VCaP (cell line): ENCODE results near the gene ARHGEF10L.
A peak's percentile ranks its signal among the peaks of the same experiment; 100 is the strongest.
"Not testable (repeated sequence)": the region's sequence is repeated elsewhere in the genome, so short reads cannot be mapped to it uniquely, and the experiment has no call there.

Experiments used
- H3K27ac ChIP-seq: fragments of 450-650 bp; 2 replicates; pipeline ENCODE4 v1.5.1; 2017
- CTCF ChIP-seq: fragments of 450-650 bp; conservative IDR thresholded peaks from 2 replicates; pipeline ENCODE4 v1.5.1; 2017; ENCODE audit warnings: mild to moderate bottlenecking, moderate library complexity

Gene ARHGEF10L

DNA sequence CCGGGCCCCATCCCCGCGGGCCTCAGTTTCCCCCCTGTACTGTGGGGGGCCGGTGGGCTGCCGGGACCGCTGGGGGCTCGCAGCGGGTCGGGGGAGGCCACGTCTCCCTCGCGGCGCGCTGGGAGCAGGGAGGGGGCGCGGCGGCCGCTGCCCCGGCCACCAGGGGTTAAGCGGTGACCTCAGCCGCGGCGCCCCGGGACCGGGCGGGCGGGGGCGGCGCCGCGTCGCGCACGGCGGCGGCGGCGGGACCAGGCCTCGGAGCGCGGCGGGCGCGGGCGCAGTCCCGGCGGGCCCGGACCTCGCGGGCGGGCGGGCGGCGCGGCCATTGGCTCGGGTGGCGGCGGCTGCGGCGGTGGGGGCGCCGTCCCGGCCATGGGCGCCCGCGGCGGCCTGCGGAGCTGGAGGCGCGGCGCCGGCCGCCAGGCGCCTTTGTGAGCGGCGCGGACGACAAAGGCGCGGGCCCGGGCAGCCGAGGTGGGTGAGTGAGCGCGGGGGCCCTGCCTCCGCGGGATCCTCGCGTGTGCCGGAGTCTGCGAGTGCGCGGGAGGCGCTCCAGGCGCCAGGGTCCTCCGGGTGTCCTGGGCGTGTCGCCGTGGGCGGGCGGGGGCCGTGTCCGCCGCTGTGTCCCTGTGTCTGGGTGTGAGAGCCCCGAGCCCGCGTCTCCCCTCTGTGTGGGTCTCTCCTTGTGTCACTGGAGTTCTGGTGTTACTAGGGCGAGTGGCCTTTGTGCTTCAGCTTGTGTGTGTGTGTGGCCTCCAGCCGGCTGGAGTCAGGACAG lies at the start of gene ARHGEF10L:
Gene ARHGEF10L (plus strand): TSS at position 222 of the 778 bp plus-strand sequence. CDS start 40,898 bp downstream, outside the sequence.
- H3K27ac ChIP-seq, result peak within 1 kb of the TSS; percentile 72
- TF ChIP-seq CTCF, result no peak

GRCh38 chr1:17489768-17490417 lies 49.6 kb upstream of the ARHGEF10L start:
- H3K27ac ChIP-seq, result not testable (repeated sequence)

- H3K27ac ChIP-seq, result not testable (repeated sequence)
Measured at GRCh38 chr1:17490667-17491066, 48.8 kb upstream of the ARHGEF10L start.

GRCh38 chr1:17494114-17494729 lies 45.3 kb upstream of the ARHGEF10L start:
- H3K27ac ChIP-seq, result no peak overlapping the region
- TF ChIP-seq CTCF, result peak; percentile 93

- H3K27ac ChIP-seq, result no peak overlapping the region
- TF ChIP-seq CTCF, result no peak
Measured at GRCh38 chr1:17496419-17496818, 43.1 kb upstream of the ARHGEF10L start.

DNA sequence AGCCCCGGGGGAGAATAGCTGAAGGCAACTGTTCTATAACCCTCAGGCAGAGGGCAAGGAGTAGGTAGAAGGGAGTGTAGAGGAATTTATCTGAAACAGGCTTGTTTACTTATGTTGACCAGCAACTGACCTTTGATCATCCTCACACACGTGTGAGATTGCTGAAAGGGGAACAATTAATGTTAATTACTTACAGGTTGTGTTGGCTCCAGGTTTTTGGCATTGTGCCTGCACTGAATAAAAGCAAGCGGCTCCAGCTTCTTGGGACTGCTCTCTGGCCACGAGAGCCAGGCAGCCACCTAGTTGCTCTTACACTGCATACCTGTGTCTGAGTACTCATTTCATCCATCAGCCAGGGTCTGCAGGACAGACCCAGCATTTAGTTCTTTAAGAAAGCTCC lies 41.3 kb upstream of the ARHGEF10L start:
- H3K27ac ChIP-seq, result no peak overlapping the region
- TF ChIP-seq CTCF, result no peak

GRCh38 chr1:17502326-17502778 lies 37.1 kb upstream of the ARHGEF10L start:
- TF ChIP-seq CTCF, result peak; percentile 88

DNA sequence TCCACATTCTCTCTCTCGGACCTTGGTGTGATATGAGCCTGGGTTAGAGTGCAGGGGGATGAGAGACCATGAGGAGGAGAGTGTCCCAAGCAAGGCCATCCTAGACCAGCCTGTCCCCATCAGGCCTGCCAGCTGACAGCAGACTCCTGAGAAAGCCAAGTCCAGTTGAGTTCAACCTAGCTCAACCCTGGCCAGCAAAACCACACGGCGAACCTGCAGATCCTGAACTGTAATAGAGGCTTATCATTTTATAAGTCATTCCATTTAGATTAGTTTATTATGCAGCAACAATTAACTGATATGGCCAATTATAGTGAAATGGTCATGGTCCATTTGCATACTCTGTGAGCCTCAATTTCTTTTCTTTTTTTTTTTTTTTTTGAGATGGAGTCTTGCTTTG lies 36.4 kb upstream of the ARHGEF10L start:
- no peak overlapping the region for H3K27ac ChIP-seq
- TF ChIP-seq CTCF, result no peak

More at GRCh38 chr1:17502326-17502778, 37.1 kb upstream of the ARHGEF10L start:
- H3K27ac ChIP-seq, result no peak overlapping the region

DNA sequence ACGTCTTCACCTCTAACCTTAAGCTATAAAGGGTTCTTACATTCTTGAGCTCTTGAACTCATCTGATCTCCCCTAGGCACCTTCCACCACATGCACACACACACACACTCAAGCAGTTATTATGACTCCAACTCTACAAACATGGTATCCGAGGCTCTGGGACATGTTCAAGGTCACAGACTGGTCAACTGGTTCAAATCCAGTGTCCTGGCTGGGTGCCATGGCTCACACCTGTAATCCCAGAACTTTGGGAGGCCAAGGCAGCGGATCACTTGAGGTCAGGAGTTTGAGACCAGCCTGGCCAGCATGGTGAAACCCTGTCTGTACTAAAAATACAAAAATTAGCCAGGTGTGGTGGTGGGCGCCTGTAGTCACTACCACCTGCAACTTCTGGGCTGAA lies 32.3 kb upstream of the ARHGEF10L start:
- H3K27ac ChIP-seq, result not testable (repeated sequence)
